HG02623 (cell line): Measurements from ENCODE around the gene SLAMF8.

Experiments
- ATAC-seq: cut with Tn5 transposase; IDR thresholded peaks from one replicate; pipeline ENCODE4 v1.9.1; 2021; ENCODE audit warnings: moderate library complexity; ENCODE audit not compliant: unreplicated experiment

SLAMF8 gene

GRCh38 chr1:159817276-159818041 is 9.2 kb upstream of the SLAMF8 start:
- no peak for ATAC-seq

DNA sequence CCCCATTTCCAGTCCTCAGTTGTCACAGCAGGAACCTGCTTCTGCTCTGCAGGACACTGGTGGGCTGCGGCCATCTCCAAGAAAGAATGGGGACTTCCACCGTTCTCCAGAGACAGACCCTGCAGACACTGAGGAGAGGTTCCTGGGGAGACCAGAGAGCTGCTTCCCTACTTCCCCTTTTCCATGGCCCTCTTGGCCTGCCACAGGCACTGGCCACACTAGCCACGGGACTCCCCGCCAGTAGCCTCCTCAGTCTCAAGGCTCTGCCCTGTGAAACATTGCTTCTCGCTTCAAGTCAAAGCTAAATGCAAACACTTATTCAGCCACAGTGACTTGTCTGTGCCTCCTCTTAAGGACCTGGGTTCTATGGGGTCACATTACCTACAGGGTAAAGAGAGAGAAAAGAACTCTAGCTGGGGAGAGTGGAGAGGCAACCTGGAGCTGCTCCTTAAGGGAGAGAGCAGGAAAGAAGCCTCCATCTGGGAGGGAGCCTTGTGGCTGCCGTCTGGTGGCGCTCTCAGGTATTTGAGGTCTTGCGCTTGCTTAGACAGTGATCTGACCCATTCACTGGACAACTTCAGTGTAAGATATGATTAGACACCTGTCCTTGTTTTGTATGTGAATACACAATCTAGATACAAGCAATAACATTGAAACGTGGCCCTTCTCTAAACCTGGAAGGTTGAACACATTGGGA is 5.4 kb upstream of the SLAMF8 start:
- ATAC-seq, result no peak

GRCh38 chr1:159823406-159823805 is 3.3 kb upstream of the SLAMF8 start:
- ATAC-seq, result no peak

DNA sequence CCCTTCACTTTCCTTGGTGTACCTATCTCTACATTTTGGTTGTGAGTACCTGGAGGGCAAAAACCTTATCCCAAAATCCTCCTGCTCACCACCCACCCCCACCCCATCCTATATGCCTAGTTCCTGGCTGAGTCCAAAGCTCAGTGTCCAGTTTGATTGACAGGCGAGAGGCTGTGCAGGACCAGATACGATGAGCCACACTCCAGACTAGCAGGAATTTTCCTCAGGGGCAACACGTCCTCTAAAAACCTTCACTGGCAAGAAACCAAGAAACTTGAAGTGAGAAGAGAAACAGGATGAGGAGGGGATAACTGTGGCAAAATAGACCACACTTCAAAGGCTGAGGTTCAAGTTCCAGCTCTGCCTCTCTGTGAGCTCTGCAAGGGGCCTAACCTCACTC is 1.1 kb upstream of the SLAMF8 start:
- ATAC-seq, result no peak

DNA sequence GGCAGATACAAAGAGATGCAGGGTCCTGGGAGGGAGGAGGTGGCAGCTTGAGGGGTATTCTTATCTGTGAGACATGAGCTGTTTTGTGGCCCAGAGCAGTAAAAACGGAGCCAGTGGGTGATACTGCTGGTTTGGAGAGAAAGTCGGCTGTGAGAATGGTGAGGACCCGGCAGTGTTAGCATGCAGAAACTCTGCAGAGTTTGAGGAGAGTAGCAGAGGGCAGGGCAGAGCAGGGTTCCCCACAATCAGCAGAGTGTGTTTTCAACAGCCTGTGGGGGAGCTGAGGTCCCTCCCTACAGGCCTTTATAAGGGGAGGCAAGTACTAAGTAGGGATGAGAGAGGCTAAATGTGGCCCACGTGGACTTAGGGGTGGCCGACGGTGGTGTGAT is 423 bp downstream of the SLAMF8 start:
- ATAC-seq, result no peak

- no peak for ATAC-seq
Measured at GRCh38 chr1:159827549-159827948, 876 bp downstream of the SLAMF8 start.

- ATAC-seq, result no peak
Measured at GRCh38 chr1:159828176-159828575, 1.5 kb downstream of the SLAMF8 start.

DNA sequence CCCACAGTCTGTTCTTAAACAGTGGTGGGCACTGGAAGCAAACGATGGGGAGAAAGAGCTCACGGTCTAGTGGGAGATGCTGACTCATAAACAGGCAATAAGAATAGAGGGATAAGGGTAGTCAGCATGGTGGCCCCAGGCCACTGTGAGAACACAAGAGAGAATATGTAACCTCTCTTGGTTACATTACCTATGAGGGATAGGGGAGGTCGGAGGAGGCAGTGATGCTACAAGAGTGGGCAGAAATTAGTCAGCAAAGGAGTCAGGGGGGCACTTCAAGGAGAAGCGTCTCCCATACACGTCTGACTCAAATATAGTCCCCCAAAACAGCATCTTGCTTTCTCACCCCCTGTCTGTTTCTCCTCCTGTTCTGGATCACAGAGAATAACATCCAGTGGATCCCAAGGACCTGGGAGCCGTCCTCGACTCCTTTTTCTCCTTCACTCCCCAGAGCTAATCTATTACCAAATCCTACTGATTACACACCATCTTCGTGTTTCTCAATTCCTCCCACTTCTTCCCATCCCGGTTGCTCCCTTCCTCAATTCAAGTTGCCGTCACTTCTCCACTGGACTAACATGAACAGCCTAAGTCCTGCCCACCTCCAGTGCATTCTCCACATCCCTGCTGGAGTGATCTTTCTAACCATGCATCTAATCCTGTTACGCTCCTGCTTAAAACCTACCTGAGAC is 2.1 kb downstream of the SLAMF8 start:
- ATAC-seq, result no peak

- ATAC-seq, result peak; percentile 71
Measured at GRCh38 chr1:159829273-159829634, 2.6 kb downstream of the SLAMF8 start.

DNA sequence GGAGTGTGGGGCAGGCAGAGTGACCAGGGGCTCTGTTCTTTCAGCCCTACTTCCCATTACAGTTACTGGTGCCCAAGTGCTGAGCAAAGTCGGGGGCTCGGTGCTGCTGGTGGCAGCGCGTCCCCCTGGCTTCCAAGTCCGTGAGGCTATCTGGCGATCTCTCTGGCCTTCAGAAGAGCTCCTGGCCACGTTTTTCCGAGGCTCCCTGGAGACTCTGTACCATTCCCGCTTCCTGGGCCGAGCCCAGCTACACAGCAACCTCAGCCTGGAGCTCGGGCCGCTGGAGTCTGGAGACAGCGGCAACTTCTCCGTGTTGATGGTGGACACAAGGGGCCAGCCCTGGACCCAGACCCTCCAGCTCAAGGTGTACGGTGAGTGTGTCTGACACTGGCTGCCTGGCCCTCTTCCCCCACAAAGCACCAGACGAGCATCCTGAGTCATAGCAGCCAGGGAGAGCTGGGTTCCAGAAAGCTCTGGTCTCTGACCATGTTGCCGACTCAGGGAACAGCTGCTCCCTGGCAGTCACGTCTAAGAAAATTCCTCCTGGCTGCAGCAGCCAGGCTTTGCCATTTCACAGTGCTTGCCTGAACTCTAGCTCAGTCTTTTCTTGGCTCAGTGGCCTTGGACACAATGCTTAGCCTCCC is 3.3 kb downstream of the SLAMF8 start:
- ATAC-seq, result no peak

DNA sequence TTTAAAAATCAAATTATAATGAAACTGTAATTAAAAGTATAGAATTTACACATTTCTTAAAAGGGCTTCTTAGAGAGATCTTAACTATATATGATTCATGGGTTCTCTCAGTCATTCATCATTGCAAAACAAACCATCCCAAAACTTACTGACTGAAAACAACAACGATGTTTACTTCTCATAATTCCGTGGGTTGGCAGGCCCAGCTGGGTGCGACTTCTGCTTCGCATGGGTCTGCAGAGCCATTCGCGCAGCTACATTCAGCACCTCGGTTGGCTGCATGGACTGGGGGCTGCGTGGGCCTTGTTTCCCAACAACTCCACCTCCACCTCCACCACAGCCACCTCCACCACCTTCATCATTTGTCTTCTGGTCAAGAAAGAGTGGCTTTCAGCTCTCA is 4.0 kb downstream of the SLAMF8 start:
- ATAC-seq, result no peak

- no peak for ATAC-seq
Measured at GRCh38 chr1:159831412-159832141, 4.9 kb downstream of the SLAMF8 start.

DNA sequence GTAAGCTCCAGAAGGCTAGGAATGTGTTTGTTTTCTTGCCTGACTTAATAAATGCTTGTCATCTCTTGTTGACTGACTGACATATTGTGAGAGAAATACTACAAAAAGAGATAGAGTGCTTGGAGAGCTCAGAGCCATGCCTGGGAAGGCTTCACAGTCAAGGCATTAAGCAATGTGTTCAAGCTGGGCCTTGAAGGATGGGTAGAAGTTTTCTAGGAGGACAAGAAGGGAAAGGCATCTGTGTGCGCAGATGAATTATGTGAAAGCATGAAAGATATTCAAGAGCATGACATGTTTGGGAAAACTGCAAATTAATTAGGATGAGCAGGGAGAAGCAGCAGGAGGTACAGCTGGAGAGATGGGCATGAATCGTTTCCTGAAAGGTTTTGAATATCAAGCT is 5.6 kb downstream of the SLAMF8 start:
- no peak for ATAC-seq

DNA sequence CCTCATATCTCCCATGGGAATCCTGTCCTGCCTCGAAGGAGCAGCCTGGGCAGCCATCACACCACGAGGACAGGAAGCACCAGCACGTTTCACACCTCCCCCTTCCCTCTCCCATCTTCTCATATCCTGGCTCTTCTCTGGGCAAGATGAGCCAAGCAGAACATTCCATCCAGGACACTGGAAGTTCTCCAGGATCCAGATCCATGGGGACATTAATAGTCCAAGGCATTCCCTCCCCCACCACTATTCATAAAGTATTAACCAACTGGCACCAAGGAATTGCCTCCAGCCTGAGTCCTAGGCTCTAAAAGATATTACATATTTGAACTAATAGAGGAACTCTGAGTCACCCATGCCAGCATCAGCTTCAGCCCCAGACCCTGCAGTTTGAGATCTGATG is 8.7 kb downstream of the SLAMF8 start:
- no peak for ATAC-seq

DNA sequence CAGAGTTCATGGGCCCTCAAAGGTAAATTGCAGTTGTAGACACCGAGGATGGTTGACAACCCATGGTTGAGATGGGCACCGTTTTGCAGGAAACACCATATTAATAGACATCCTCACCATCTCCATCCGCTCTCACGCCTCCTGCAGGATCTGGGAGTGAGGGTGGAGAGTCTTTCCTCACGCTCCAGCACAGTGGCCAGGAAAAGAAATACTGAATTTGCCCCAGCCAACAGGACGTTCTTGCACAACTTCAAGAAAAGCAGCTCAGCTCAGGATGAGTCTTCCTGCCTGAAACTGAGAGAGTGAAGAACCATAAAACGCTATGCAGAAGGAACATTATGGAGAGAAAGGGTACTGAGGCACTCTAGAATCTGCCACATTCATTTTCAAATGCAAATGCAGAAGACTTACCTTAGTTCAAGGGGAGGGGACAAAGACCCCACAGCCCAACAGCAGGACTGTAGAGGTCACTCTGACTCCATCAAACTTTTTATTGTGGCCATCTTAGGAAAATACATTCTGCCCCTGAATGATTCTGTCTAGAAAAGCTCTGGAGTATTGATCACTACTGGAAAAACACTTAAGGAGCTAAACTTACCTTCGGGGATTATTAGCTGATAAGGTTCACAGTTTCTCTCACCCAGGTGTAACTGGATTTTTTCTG is 9.3 kb downstream of the SLAMF8 start:
- ATAC-seq, result no peak

DNA sequence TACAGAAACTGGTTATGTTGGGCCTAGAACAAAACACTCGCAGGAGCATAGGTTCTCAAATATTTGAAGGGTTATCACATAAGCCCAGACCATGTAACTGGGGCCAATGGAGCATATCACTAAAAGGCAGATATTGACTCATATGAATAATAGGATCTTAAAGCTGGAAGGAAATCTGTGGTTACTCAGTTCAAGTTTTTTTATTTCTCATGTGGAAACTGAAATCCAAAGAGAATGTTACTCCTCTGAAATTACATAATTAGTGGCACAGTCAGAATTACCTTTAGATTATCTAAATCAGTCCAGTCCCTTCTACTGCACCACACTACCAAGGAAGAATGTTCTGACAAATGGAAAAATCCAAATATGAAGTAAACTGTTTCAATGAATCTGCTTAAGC is 12.0 kb downstream of the SLAMF8 start:
- peak; percentile 41 for ATAC-seq

DNA sequence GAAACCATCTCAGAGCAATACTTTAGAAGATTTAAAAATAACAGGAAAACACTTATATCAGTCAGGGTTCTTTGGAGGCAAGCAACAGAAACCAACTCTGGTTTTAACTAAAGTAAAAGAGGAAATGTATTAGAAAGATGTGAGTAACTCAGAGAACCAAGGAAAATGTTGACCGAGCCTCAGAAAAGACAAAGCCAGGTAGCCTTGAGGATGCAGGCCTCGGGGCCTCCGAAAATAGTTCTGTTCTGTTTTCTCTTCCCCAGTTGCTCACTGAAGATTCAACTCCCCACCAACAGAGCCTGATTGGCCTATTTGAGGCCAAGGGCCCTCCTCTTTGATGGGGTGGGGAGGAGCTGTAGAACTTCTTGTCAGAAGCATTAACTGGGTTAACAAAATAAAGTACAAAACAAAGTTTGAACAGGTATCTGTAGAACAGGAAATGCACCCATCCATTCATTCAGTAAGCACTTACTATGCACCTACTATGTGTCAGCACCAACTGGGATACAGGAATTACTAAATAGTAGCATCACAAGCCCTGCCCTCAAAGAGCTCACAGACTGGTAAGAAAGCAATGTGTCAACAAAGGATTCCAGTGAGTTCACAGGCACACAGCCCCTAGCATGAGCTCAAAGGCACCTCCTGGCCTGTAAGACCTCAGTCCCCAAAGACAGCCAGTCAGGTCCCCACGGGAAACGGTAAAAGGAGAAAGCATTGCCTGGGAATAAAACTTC is 12.6 kb downstream of the SLAMF8 start:
- peak; percentile 67 for ATAC-seq

GRCh38 chr1:159841749-159842148 is 15.1 kb downstream of the SLAMF8 start:
- ATAC-seq, result no peak

DNA sequence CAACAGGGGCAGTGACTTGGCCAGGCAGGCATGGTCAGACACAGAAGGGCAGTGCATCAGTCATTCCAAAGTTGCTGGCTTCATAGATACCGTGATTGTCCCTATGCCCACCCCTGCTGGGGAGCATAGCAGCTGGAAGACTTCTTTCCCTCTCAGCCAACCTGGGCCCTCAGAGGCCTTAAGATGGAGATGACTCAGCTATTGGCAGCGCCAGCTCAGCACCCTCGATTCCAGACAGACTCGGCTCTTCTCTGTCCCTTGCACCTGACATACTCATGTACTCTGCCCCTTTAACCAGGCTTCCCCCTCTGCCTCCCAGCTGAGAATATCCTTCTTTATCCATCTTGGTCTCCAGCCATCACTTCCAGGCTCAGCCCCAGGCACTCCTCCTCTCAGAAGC is 16.8 kb downstream of the SLAMF8 start:
- no peak for ATAC-seq
